CD14-positive monocyte (primary cell): Measurements from ENCODE around the gene GLS. TPM values are rescaled to one million over a fixed set of nuclear protein-coding genes. Genes with fewer than 3 reads are reported as not detected.

Experiments
- DNase-seq, 3 donors: peaks; one replicate each; pipeline ENCODE4 v3.0.0-alpha.2; 2011 to 2022
- H2AFZ ChIP-seq: 2 replicates; pipeline ENCODE4 v1.6.0; 2012; ENCODE audit warnings: mild to moderate bottlenecking, low read depth, low read length, inconsistent platforms; ENCODE audit not compliant: insufficient read depth, poor library complexity, severe bottlenecking
- H3K27ac ChIP-seq, 2 donors: 1 replicate in 1 of 2; 2 replicates in 1 of 2; pipeline ENCODE4 v1.5.1; 2012 to 2013; ENCODE audit warnings: low read length in 2 of 2, control low read depth in 1 of 2, inconsistent platforms in 1 of 2, low read depth in 1 of 2, mild to moderate bottlenecking in 1 of 2
- H3K27me3 ChIP-seq, 2 donors: one replicate each; pipeline versions ENCODE4 v1.6.0 to v1.6.1; 2011 to 2013; ENCODE audit warnings: low read length in 2 of 2; ENCODE audit not compliant: control insufficient read depth in 2 of 2, insufficient read depth in 2 of 2
- H3K36me3 ChIP-seq, 2 donors: replicated peaks in 1 of 2; 1 replicate in 1 of 2; 2 replicates in 1 of 2; pipeline versions ENCODE4 v1.5.1 to v1.6.1; 2012 to 2013; ENCODE audit warnings: low read length in 2 of 2, control low read depth in 1 of 2, inconsistent platforms in 1 of 2, mild to moderate bottlenecking in 1 of 2; ENCODE audit not compliant: insufficient read depth in 2 of 2, control insufficient read depth in 1 of 2
- H3K4me1 ChIP-seq, 2 donors: 1 replicate in 1 of 2; 2 replicates in 1 of 2; pipeline versions ENCODE4 v1.5.1 to v1.6.1; 2012 to 2013; ENCODE audit warnings: low read length in 2 of 2, control low read depth in 1 of 2, inconsistent platforms in 1 of 2, mild to moderate bottlenecking in 1 of 2, moderate library complexity in 1 of 2; ENCODE audit not compliant: insufficient read depth in 2 of 2, control insufficient read depth in 1 of 2
- H3K4me2 ChIP-seq: replicated peaks from 2 replicates; pipeline ENCODE3; 2012; ENCODE audit warnings: low read length, moderate library complexity, mild to moderate bottlenecking; ENCODE audit not compliant: poor library complexity, severe bottlenecking; ENCODE audit errors: extremely low read depth
- H3K4me3 ChIP-seq, 3 experiments: fragments of 200-600 bp in 1 of 3; sonication (generic) in 1 of 3; replicated peaks in 1 of 3; 1 replicate in 2 of 3; 2 replicates in 1 of 3; pipeline ENCODE4 v1.5.1; 2011 to 2013; ENCODE audit warnings: low read length in 3 of 3, mild to moderate bottlenecking in 3 of 3, control low read depth in 2 of 3, low read depth in 2 of 3, inconsistent platforms in 1 of 3, moderate library complexity in 1 of 3
- H3K79me2 ChIP-seq: 2 replicates; pipeline ENCODE4 v1.6.0; 2012; ENCODE audit warnings: mild to moderate bottlenecking, control low read depth, inconsistent platforms, low read length, moderate library complexity; ENCODE audit not compliant: insufficient read depth
- H3K9ac ChIP-seq: 2 replicates; pipeline ENCODE4 v1.6.0; 2017; ENCODE audit warnings: low read length, mild to moderate bottlenecking; ENCODE audit not compliant: insufficient read depth, poor library complexity, severe bottlenecking
- H3K9me3 ChIP-seq, 2 donors: replicated peaks in 1 of 2; 1 replicate in 1 of 2; 2 replicates in 1 of 2; pipeline versions ENCODE4 v1.5.1 to v1.6.1; 2012 to 2013; ENCODE audit warnings: low read length in 2 of 2, control low read depth in 1 of 2; ENCODE audit not compliant: control insufficient read depth in 1 of 2, insufficient read depth in 1 of 2
- H4K20me1 ChIP-seq: 2 replicates; pipeline ENCODE4 v1.6.0; 2012; ENCODE audit warnings: mild to moderate bottlenecking, low read length, control low read depth, moderate library complexity; ENCODE audit not compliant: insufficient read depth
- H3K27ac Mint-ChIP-seq, 7 donors: one replicate each; pipeline ENCODE4 v1.8.0; 2020; ENCODE audit warnings: mild to moderate bottlenecking in 7 of 7, mixed read lengths in 7 of 7, moderate library complexity in 6 of 7, inconsistent platforms in 2 of 7
- H3K27me3 Mint-ChIP-seq, 3 donors: one replicate each; pipeline ENCODE4 v1.8.0; 2021 to 2022; ENCODE audit warnings: low read depth in 3 of 3, mild to moderate bottlenecking in 3 of 3, mixed read lengths in 3 of 3, moderate library complexity in 3 of 3, inconsistent platforms in 1 of 3
- H3K36me3 Mint-ChIP-seq, 2 donors: one replicate each; pipeline ENCODE4 v1.8.0; 2020; ENCODE audit warnings: mixed read lengths in 2 of 2, inconsistent platforms in 1 of 2, mild to moderate bottlenecking in 1 of 2
- H3K4me1 Mint-ChIP-seq: one replicate; pipeline ENCODE4 v1.8.0; 2020; ENCODE audit warnings: mild to moderate bottlenecking, mixed read lengths
- H3K4me3 Mint-ChIP-seq, 2 donors: one replicate each; pipeline ENCODE4 v1.8.0; 2020; ENCODE audit warnings: mild to moderate bottlenecking in 2 of 2, mixed read lengths in 2 of 2, moderate library complexity in 1 of 2
- H3K9me3 Mint-ChIP-seq, 7 donors: one replicate each; pipeline ENCODE4 v1.8.0; 2020 to 2022; ENCODE audit warnings: mixed read lengths in 7 of 7, mild to moderate bottlenecking in 6 of 7, moderate library complexity in 6 of 7, inconsistent platforms in 2 of 7
- CTCF ChIP-seq: fragments of 200-600 bp; IDR thresholded peaks from one replicate; pipeline ENCODE4 v1.8.0; 2022; ENCODE audit warnings: antibody characterized with exemption, mild to moderate bottlenecking
- intact Hi-C, 2 donors: fragments of 100-400 bp; cut with micrococcal nuclease; formaldehyde crosslinking; loops; one replicate each; pipeline versions ENCODE4 v1.15.0 to v1.15.1; 2023
- polyA plus RNA-seq, 3 donors: library from polyadenylated mRNA; depleted of rRNA in 1 of 3; unstranded in 2 of 3; stranded (reverse) in 1 of 3; fragments of 300-500 nt in 2 of 3; fragments of >200 nt in 1 of 3; fragmentation: Illumina TruSeq in 2 of 3; gene quantifications; 1 replicate in 2 of 3; 2 replicates in 1 of 3; pipeline ENCODE4 v1.2.3, GENCODE V29; 2012 to 2021

GLS gene
- polyA plus RNA-seq, 3 donors: 6.0 to 29.5 (median 9.0) TPM

- peaks cover 25 to 60% of the 10 kb centered on the region in 2 donors for H3K36me3 ChIP-seq
Measured at GRCh38 chr2:190933361-190933760, 52.7 kb downstream of the GLS start.

GRCh38 chr2:190935054-190935453, 54.4 kb downstream of the GLS start:
- H3K4me1 Mint-ChIP-seq: peaks cover 3% of the 10 kb centered on the region
- H3K9me3 Mint-ChIP-seq: no peaks in the 10 kb centered on the region

More at GRCh38 chr2:190933361-190933760, 52.7 kb downstream of the GLS start:
- Histone ChIP-seq H3K27ac (no peak overlapping the region), H3K9me3 (no peaks in the 10 kb centered on the region), H3K9ac (no peak overlapping the region), H3K4me1 (no peaks in the 10 kb centered on the region), H3K27me3 (no peaks in the 10 kb centered on the region), H3K4me3 (no peak overlapping the region), H3K79me2 (no peaks in the 10 kb centered on the region), H3K4me2 (no peak overlapping the region), H4K20me1 (no peaks in the 10 kb centered on the region), H2AFZ (no peak overlapping the region)
- Mint-ChIP-seq H3K4me1 (no peaks in the 10 kb centered on the region), H3K36me3 (peaks cover 34 to 52% of the 10 kb centered on the region in 2 donors), H3K27me3 (no peaks in the 10 kb centered on the region), H3K27ac (no peak overlapping the region), H3K4me3 (no peak overlapping the region), H3K9me3 (no peaks in the 10 kb centered on the region)
- TF ChIP-seq CTCF: no peak
- DNase-seq: no peak
- intact Hi-C loops: no loop called here

More at GRCh38 chr2:190935054-190935453, 54.4 kb downstream of the GLS start:
- Histone ChIP-seq H3K4me2 (no peak overlapping the region), H3K27me3 (no peaks in the 10 kb centered on the region), H3K9ac (no peak overlapping the region), H3K9me3 (no peaks in the 10 kb centered on the region), H3K36me3 (peaks cover 20 to 46% of the 10 kb centered on the region in 2 donors), H3K27ac (no peak overlapping the region), H3K4me1 (no peaks in the 10 kb centered on the region), H2AFZ (no peak overlapping the region), H3K4me3 (no peak overlapping the region), H3K79me2 (no peaks in the 10 kb centered on the region), H4K20me1 (no peaks in the 10 kb centered on the region)
- Mint-ChIP-seq H3K27me3 (no peaks in the 10 kb centered on the region), H3K36me3 (peaks cover 23 to 37% of the 10 kb centered on the region in 2 donors), H3K4me3 (no peak overlapping the region), H3K27ac (no peak overlapping the region)
- intact Hi-C loops: no loop called here
- no peak for DNase-seq
- TF ChIP-seq CTCF: no peak
